HG03175 (cell line): Measurements from ENCODE around the gene UBE2E2.
A peak's percentile ranks its signal among the peaks of the same experiment; 100 is the strongest.

Experiments used
- ATAC-seq: cut with Tn5 transposase; IDR thresholded peaks from one replicate; pipeline ENCODE4 v1.9.1; 2021; ENCODE audit warnings: mild to moderate bottlenecking, moderate library complexity; ENCODE audit not compliant: unreplicated experiment

The UBE2E2 gene

DNA sequence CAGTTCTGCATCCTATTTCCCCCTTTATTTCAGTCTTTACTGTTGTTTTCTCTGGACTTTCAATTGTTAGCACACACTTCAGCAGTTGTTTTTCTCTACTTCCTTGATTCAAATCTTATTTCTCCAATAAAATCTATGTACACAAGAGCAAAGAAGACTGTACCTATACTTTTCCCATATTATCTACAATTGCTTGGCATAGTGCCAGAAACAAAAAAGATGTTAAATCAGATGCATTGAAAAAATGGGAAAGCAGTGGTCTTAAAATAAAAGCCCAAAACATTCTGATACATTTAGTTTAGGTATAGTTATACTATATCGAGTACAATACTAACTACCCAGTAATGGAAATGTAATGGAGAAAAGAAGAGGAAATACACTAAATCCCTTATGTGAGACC lies 265.1 kb downstream of the UBE2E2 start:
- no peak for ATAC-seq

DNA sequence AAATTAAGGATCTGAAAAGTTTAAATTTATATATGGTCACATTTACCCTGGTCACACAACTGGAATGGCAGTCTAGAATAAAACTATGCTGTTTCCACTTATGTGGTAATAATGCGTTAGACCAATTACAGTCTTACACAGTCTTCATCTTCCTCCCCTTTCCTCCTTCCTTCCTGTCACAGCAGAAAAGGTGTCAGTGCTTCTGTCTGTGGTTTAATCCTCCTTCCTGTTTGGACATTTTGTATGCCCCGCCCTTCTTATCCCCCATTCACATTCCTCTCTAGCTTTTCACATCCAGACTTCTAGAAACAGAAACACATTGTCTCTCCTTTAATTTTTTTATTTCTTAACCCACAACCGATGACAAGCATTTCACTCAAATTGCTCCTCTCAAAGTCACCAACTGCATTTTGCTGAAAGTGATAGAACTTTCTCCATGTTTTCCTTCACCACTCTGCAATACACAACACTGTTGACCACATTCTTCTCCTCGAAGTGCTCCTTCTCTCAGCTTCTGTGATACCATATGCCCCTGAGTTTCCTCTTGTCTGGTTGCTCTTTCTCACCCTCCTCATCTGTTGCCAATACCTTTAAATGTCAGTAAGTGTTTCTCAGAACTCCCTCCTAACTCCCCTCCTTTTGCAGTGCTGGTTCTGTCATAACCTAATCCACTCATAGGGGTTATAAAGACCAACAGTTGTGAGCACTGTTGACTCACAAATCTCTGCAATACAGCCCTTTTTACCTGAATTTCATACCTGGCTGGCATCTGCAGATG lies 271.6 kb downstream of the UBE2E2 start:
- no peak for ATAC-seq

DNA sequence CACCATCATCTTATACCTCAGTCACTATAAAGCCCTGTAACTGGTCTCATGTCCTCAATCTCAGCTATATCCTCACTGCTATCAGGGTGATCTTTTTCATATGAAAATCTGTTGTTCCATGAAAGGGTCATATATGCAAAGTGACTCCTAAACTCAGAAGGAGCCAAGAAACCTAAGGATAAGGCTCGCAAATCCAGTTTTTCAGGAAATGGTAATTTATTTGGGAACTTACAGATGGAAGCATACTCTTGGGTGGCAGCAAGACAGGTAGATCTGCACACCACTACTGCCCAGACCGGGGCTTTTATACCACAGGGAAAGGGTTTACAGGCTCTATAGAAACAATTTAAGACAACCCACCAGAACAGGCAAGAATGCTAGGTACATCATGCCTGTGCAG lies 272.3 kb downstream of the UBE2E2 start:
- no peak for ATAC-seq

- no peak for ATAC-seq
These were observed 275.9 kb downstream of the UBE2E2 start for GRCh38 chr3:23479026-23479425.

DNA sequence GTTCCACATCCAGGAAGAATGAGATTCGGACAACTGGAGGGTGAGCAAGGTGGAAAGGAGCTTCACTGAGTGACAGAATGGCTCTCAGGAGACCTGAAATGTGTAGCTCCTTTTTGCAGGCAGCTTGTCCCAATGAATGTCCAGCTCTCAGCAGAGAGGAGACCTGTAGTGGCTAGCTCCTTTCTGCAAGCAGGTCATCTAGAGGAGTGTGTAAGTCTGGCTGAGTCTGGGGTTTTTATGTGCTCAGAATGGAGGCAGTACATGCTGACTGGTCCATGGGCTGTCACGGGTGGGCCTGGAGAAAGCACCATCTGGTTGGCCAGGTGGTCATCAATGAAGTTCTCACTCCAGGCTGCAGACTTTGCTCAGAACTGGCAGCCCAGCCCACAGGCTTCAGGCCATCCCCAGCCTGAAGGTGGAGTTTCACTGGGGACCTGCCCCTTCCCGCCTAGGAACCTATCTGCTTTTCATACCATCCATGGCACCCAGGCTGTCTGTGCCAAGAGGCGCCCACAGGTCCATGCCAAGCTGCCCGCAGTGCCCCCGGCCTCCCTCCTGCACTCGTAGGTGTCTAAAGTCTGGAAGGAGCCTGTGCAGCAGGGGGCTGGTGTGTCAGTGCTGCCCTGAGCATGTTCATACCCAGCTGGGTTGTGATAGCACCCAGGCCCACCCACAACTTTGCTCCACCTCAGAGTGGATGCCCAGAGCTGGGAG lies 276.6 kb downstream of the UBE2E2 start:
- ATAC-seq = no peak

DNA sequence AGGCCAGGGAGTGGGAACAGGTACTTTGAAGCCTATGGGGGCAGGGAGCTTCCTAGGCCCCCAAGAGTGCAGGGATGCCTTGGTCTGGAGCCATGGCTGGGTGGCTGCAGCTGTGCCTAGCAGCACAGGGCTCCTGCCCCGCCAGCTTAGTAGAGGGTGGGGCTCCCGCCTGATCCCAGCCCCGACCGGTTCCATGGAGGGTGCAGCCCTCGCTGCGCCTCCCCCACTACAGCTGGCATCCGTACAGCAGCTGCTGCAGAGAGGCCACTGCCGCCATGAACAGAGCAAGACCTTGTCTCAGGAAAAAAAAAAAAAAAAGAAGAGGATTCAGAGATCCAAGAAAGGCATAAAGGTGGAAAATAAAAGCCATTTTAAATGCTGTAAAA lies 277.2 kb downstream of the UBE2E2 start:
- no peak for ATAC-seq

DNA sequence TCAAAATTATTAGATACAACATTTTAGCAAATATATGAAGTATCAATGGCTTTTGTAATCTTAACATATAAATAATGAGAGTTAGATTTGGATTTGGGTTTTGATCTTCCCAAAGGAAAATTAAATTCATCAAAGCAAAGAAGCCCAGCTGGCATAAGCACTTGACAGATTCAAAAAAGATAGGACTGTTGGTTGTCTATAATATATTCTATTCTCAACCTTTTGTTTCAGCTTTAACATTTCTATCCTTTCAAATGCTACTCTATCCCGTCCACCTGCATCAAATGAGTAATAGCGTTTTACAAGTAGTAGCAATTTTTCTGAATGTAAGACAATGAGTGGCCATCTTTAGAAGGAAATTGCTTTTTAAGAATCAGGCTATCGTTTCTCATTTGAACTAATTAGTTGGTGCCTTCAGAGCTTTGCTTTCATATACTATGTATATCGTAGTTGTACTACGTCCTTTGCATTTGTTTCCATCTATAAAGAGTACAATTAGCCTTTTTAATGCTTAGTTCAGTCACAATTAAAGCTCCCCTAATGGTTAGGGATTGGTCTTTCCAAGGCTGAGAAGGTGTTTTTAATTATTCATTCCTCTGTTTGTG lies 278.0 kb downstream of the UBE2E2 start:
- no peak for ATAC-seq

DNA sequence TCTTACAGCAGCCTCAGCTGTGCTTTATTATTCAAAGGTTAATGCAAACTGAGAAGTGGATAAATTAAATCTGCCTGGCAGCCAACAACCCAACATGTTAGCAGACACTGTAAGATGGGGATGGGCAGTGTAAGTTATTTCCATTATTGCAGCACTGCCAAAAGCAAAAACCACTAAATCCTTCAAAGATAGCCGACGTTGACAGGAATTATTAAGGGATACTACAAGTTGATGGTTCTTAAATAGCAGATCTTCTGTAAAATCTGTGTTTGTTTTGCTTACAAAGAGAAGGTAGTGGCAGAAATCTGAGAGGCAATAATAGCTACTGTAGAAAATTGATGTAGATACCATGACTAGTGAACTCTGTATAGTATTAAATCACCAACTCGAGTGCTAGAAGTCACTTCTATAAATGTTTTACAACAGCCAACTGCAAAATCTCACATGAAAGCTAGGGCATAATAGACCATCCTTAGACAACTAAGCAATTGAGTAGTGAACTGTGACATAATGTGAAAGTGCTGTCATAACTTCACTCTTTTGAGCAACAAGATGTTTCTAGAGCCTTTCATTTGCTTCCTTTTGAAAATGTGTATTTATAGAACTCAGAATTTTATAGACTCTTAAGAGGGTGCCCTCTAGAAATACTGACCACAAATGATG lies 278.6 kb downstream of the UBE2E2 start:
- ATAC-seq = no peak

GRCh38 chr3:23484386-23484785 lies 281.3 kb downstream of the UBE2E2 start:
- no peak for ATAC-seq

- ATAC-seq = no peak
These were observed 282.8 kb downstream of the UBE2E2 start for GRCh38 chr3:23485922-23486321.

DNA sequence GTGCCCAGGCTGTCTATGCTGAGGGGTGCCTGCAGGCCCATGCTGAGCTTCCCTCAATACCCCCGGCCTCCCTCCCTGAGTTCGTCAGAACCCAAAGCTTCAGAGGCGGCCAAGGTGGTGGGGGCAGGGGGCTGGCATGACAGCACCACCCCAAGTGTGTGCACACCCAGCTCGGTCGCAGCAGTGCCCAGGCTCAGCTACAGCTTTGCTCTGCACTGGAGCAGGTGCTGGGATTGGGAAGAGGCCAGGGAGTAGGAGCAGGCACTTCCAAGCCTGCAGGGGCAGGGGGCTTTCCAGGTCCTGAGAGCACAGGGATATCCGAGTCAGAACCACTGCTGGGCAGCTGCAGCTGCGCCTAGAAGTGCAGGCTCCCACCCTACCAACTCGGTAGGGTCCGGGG lies 283.9 kb downstream of the UBE2E2 start:
- ATAC-seq = no peak

DNA sequence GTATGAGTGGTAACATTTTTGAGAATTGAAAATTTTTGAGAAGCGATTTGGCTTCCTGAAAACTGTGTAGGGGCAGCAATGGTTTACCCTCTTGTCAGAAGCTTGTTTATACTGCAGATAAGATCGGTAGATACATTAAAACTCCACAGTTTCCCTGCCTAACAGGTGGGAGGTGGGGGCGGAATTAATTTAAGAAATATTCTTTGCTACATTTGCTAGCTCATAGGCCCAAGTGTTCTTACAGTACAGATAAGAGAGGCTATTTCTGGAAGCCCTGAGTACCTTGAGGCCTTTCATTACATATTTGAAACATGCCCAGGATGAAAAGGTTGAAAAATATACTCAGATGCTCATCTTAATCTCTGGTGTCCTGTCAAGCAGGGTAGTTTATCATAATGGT lies 285.5 kb downstream of the UBE2E2 start:
- no peak for ATAC-seq

- ATAC-seq = no peak
These were observed 286.4 kb downstream of the UBE2E2 start for GRCh38 chr3:23489300-23490158.

- no peak for ATAC-seq
These were observed 287.3 kb downstream of the UBE2E2 start for GRCh38 chr3:23490459-23490858.

GRCh38 chr3:23492057-23492456 lies 288.9 kb downstream of the UBE2E2 start:
- no peak for ATAC-seq

GRCh38 chr3:23493889-23494288 lies 290.8 kb downstream of the UBE2E2 start:
- no peak for ATAC-seq

DNA sequence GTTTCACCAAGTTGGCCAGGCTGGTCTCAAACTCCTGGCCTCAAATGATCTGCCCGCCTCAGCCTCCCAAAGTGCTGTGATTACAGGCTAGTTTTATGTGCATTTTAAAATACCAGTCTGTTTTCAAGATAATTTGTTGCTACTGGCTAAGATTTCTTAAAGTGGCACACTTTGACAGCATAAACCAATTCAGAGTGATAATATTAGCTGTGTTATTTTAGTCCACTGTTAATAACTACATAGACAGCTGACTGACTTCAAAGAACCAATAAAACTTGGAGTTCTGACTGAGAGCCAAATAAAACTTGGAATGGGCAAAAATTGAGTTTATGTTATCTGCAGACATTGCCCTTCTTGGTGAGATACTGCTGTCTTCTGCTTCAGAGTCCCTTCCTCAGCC lies 291.8 kb downstream of the UBE2E2 start:
- ATAC-seq = no peak

DNA sequence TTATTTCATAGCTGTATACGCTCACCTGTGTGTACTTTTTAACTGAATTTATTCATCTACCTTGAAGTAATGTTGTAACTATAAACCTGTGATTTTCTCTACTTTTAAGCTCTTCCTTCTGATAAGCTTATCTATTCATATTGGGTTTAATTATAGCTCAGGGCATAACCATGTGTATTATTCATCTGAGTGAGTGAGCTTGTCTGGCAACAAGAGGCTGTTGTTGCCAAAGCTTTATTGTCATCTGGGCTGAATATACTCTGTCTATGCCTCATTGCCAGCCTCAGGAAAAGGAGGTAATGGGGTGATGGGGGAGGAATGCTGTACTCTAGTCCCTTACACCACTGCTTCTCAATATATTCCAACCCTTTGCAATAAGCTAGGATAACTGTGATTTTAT lies 292.4 kb downstream of the UBE2E2 start:
- no peak for ATAC-seq

DNA sequence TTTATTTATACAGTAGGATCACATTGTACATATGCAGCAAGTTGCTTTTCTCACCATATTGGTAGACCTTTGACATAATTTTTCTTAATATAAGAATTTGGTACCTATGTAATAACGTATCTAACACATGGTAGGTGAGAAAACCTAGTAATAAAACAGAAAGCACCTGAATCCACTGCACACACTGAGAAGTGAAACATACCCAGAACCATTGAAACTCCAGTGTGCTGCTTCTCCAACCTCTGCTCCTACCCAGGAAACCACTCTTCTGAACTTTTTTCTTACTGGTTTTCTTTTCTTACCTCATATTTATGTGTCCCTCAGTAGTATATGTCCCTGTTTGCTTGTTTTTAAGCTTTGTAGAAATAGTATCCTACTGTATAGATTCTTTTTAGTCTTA lies 293.0 kb downstream of the UBE2E2 start:
- ATAC-seq = peak; percentile 66

GRCh38 chr3:23497156-23497555 lies 294.0 kb downstream of the UBE2E2 start:
- ATAC-seq = no peak
